Activated naive CD4-positive, alpha-beta T cell treated with anti-CD3 and anti-CD28 coated beads, Interleukin-2, amount 50 U/mL, for 72 hours (primary cell): ENCODE results near the gene ZNF282. TPM values are rescaled to one million over a fixed set of nuclear protein-coding genes. Genes with fewer than 3 reads are reported as not detected.
A peak's percentile ranks its signal among the peaks of the same experiment; 100 is the strongest.
"Not testable (repeated sequence)": the region's sequence is repeated elsewhere in the genome, so short reads cannot be mapped to it uniquely, and the experiment has no call there.

ENCODE experiments used
- ATAC-seq, 2 donors: fragments of 150-1000 bp; cut with Tn5 transposase; 2 replicates each; pipeline ENCODE4 v1.10.0; 2021; ENCODE audit warnings: mild to moderate bottlenecking in 2 of 2, moderate library complexity in 2 of 2
- DNase-seq, 2 donors: peaks; one replicate each; pipeline ENCODE4 v3.0.0; 2021 to 2022; ENCODE audit warnings: low spot score in 2 of 2
- H3K27ac Mint-ChIP-seq, 2 donors: one replicate each; pipeline ENCODE4 v1.8.0; 2022; ENCODE audit warnings: mild to moderate bottlenecking in 2 of 2, mixed read lengths in 2 of 2
- H3K36me3 Mint-ChIP-seq, 2 donors: one replicate each; pipeline ENCODE4 v1.8.0; 2022; ENCODE audit warnings: mixed read lengths in 2 of 2
- H3K9me3 Mint-ChIP-seq, 2 donors: one replicate each; pipeline ENCODE4 v1.8.0; 2022; ENCODE audit warnings: mixed read lengths in 2 of 2
- total RNA-seq, 2 donors: library from RNA; stranded (reverse); gene quantifications; one replicate each; pipeline ENCODE4 v1.2.3, GENCODE V29; 2022

ZNF282 gene
- total RNA-seq, 2 donors from 2014 or later = 23.5 to 35.6 TPM

- ATAC-seq (no peak), DNase-seq (no peak)
- Mint-ChIP-seq H3K36me3 (no peaks in the 10 kb centered on the region), H3K27ac (no peak overlapping the region), H3K9me3 (no peaks in the 10 kb centered on the region)
Observed at GRCh38 chr7:149232362-149232761, 37.0 kb downstream of the ZNF282 start.

DNA sequence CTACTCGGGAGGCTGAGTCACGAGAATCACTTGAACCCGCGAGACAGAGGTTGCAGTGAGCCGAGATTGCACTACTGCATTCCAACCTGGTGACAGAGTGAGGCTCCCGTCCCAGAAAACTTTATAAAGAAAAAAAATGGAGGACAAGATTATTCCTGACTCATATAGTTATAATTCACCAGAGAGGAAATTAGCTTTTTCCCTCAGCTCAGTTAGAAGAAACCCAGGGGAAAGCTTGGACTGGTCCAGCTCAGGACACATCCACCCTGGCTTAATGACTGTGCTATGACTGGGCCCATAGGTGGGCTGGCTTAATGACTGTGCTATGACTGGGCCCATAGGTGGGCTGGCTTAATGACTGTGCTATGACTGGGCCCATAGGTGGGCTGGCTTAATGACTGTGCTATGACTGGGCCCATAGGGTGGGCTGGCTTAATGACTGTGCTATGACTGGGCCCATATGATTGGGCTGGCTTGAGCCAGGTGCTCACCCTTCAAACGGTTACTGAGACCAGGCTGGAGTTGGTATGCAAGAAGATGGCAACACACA, 38.4 kb downstream of the ZNF282 start:
- not testable (repeated sequence) for H3K36me3 Mint-ChIP-seq, DNase-seq, H3K27ac Mint-ChIP-seq, H3K9me3 Mint-ChIP-seq
- ATAC-seq = peak; percentile 31 to 38

DNA sequence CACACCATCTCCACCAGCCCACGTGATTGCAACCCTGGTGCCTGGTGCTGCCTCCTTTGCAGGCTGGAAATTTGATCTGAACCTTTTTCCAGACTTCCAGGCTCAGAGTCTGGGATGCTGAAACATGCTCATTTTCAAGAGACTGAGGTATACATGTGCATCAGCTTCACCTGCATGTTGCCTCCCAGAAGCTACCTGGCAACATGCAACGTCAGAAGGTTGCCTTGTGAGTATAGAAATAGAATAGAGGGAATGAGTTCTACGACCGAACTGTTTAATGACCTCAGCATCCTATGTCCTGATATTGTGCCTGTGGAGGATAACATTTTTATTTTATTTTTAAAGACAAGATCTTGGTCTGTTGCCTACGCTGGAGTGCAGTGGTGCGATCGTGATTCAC, 42.2 kb downstream of the ZNF282 start:
- Mint-ChIP-seq H3K36me3 (peaks cover 5 to 20% of the 10 kb centered on the region in 2 donors), H3K27ac (no peak overlapping the region), H3K9me3 (peaks cover under 1 to 1% of the 10 kb centered on the region in 2 donors)
- no peak for ATAC-seq
- DNase-seq = no peak

GRCh38 chr7:149238051-149238450, 42.7 kb downstream of the ZNF282 start:
- H3K36me3 Mint-ChIP-seq = peaks cover 11 to 22% of the 10 kb centered on the region in 2 donors
- H3K9me3 Mint-ChIP-seq = peaks cover 3 to 5% of the 10 kb centered on the region in 2 donors

GRCh38 chr7:149239345-149240143, 44.2 kb downstream of the ZNF282 start, which contains the start of gene ZNF212:
Gene ZNF212 (plus strand): TSS chr7:149239651. CDS start chr7:149239779, 128 bp downstream.
- DNase-seq = peak; percentile 89 to 91
- Mint-ChIP-seq H3K36me3 (peaks cover 12 to 22% of the 10 kb centered on the region in 2 donors), H3K27ac (peak within 1 kb of the TSS; percentile 89), H3K9me3 (peaks cover 3 to 5% of the 10 kb centered on the region in 2 donors)
- peak; percentile 98 to 99 for ATAC-seq

More at GRCh38 chr7:149238051-149238450, 42.7 kb downstream of the ZNF282 start:
- peak overlapping the region; percentile 9 to 89 for H3K27ac Mint-ChIP-seq
- DNase-seq (no peak), ATAC-seq (no peak)

DNA sequence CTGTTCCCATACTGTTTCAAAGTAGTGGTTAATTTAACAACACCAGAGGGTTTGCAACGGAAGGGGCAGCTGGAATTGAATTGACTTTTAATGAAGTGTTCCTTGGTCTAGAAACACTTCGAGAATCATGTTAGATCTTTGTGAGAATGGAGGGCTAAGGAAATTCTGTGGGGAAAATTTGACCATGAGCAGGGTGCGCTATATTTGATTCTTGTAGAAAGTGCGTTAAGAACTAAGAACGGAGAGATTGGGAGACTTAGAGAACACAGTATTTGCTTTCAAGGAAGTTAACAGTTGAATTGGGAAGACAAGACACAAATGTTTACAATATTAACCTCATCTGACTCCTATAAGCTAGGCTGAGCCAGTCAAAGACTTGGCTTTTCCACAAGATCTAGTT, 45.3 kb downstream of the ZNF282 start:
- peaks cover 3 to 5% of the 10 kb centered on the region in 2 donors for H3K9me3 Mint-ChIP-seq
- peak overlapping the region; percentile 53 to 89 for H3K27ac Mint-ChIP-seq
- H3K36me3 Mint-ChIP-seq = peaks cover 12 to 22% of the 10 kb centered on the region in 2 donors
- ATAC-seq (no peak), DNase-seq (no peak)

DNA sequence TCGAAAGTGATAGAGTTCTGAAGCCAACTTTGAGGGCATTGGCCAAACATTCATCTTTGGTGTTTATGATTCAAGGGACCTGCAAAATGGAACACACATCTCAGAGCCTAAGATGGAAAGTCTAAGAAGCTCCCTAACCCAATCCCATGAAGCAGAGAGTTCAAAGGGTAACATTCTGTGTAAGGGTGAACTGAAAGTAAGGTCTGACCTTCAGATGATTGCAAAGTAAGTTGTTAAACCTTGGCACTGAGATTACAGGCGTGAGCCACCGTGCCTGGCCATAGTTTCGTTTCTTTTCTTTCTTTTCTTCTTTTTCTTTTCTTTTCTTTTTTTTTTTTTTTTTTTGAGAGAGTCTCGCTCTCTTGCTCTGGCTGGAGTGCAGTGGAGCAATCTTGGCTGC, 46.4 kb downstream of the ZNF282 start:
- Mint-ChIP-seq H3K27ac (peak overlapping the region; percentile 56 to 89), H3K36me3 (peaks cover 12 to 22% of the 10 kb centered on the region in 2 donors), H3K9me3 (peaks cover 3 to 5% of the 10 kb centered on the region in 2 donors)
- no peak for DNase-seq
- peak in 1 of 2 donors; percentile 36 for ATAC-seq

GRCh38 chr7:149245244-149245643, 49.9 kb downstream of the ZNF282 start:
- Mint-ChIP-seq H3K9me3 (peaks cover 3 to 5% of the 10 kb centered on the region in 2 donors), H3K27ac (peak overlapping the region; percentile 87 to 98), H3K36me3 (peaks cover 14 to 21% of the 10 kb centered on the region in 2 donors)
- DNase-seq = peak; percentile 52 to 66
- ATAC-seq = peak; percentile 81 to 88

GRCh38 chr7:149245744-149246143, 50.4 kb downstream of the ZNF282 start:
- DNase-seq (no peak), ATAC-seq (peak; percentile 30 to 81)
- peak overlapping the region; percentile 87 to 98 for H3K27ac Mint-ChIP-seq
- peaks cover 14 to 21% of the 10 kb centered on the region in 2 donors for H3K36me3 Mint-ChIP-seq
- peaks cover 3 to 5% of the 10 kb centered on the region in 2 donors for H3K9me3 Mint-ChIP-seq

- ATAC-seq (peak; percentile 45 to 63), DNase-seq (no peak)
- Mint-ChIP-seq H3K36me3 (peaks cover 8 to 9% of the 10 kb centered on the region in 2 donors), H3K27ac (peak overlapping the region; percentile 87 to 98), H3K9me3 (no peaks in the 10 kb centered on the region)
Observed at GRCh38 chr7:149248777-149249176, 53.4 kb downstream of the ZNF282 start.

- not testable (repeated sequence) for ATAC-seq, H3K27ac Mint-ChIP-seq, H3K36me3 Mint-ChIP-seq, H3K9me3 Mint-ChIP-seq, DNase-seq
Observed at GRCh38 chr7:149250151-149250550, 54.8 kb downstream of the ZNF282 start.

DNA sequence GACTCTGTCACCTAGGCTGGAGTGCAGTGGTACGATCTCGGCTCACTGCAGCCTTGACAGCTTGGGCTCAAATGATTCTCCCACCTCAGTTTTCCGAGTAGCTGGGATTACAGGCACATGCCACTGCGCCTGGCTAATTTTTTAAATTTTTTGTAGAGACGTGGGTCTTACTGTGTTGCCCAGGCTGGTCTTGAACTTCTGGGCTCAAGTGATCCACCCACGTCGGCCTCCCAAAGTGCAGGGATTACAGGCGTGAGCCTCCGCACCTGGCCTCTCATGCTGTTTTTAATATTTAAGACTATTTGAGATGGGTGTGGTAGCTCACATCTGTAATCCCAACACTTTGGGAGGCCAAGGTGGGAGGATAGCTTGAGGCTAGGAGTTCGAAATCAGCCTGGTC, 56.2 kb downstream of the ZNF282 start:
- H3K27ac Mint-ChIP-seq, DNase-seq, H3K36me3 Mint-ChIP-seq, ATAC-seq, H3K9me3 Mint-ChIP-seq: not testable (repeated sequence)

DNA sequence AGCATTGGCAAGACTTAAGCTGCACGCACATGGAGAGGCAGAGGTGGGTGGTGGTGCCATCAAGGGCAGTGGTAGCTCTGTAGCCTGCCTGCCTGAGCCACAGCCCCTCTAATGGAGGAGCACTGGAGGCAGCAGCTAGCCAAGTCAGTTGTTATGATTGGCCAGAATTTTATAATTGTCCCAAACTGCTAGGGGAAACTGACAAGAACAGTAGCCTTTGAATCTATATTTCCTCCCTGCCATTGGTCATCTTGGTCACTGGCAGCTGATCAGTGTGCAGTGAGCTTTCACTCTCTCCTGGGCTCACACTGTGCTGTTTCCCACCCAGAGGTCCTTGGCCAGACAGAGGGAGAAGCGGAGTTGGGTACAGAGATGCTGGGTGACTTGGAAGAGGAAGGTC, 57.0 kb downstream of the ZNF282 start:
- no peak for ATAC-seq
- H3K9me3 Mint-ChIP-seq = no peaks in the 10 kb centered on the region
- H3K36me3 Mint-ChIP-seq = peaks cover 8% of the 10 kb centered on the region in 2 donors
- H3K27ac Mint-ChIP-seq = peak overlapping the region in 1 of 2 donors; percentile 79
- DNase-seq = no peak

DNA sequence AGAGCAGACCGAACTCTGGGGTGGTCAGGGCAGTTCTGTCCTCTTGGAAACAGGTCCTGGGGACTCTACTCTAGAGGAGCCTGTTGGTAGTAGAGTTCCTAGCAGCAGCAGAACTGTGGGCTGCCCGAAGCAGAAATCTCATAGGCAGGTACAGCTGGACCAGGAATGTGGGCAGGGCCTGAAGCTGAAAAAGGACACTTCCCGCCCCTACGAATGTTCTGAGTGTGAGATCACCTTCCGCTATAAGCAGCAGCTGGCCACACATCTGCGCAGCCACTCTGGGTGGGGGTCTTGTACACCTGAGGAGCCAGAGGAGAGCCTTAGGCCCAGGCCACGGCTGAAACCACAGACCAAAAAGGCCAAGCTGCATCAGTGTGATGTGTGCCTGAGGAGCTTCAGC, 58.3 kb downstream of the ZNF282 start:
- no peak for DNase-seq
- Mint-ChIP-seq H3K27ac (no peak overlapping the region), H3K9me3 (no peaks in the 10 kb centered on the region), H3K36me3 (peaks cover 0 to 8% of the 10 kb centered on the region in 2 donors)
- ATAC-seq = no peak

DNA sequence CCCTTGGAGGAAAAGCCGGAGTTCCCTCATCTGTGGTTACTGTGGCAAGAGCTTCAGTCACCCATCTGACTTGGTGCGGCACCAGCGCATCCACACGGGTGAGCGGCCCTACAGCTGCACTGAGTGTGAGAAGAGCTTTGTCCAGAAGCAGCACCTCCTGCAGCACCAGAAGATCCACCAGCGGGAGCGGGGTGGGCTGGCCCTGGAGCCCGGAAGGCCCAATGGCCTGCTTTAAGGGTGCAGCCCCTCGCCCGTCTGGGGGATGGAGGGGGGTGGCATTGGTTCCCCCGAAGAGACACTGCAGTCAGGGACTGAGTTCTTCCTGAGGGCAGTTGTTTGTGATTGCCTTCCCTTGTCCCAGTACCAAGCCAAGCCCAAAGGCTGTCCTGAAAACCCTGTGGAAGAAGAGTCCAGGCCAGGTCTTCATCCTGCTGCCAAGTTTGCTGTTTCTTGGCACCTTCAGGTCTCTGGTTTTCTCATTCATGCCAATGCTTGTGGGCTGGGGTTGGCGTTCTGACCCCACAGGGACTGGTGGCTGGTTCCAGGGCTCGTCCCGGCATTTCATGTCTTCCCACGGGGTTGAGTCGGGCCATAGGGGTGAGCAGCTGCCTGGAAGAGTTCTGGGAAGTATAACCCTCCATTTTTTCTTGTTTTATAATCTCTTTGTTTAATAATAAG, 59.0 kb downstream of the ZNF282 start:
- ATAC-seq (no peak), DNase-seq (no peak)
- Mint-ChIP-seq H3K36me3 (peaks cover 0 to 8% of the 10 kb centered on the region in 2 donors), H3K9me3 (no peaks in the 10 kb centered on the region), H3K27ac (no peak overlapping the region)

DNA sequence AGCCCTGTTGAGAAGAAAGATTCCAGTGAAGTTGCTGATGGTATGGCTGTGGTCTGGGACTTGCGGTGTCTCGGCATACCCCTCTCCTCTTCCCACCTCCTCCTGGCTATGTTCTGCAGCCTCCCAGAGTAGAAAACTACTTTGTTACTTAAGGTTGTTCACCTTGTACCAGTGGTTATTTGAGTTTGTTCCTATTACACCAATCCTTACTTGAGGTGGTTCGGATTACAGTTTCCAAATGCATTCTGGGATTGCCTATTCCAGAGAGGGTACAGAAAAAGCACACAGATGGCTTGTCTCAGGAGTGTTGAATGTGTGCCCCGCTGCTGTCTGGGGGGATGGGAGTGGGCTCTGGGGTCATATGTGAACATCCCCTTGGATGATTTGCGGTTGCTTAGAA, 59.8 kb downstream of the ZNF282 start:
- Mint-ChIP-seq H3K36me3 (peaks cover 0 to 6% of the 10 kb centered on the region in 2 donors), H3K27ac (peak overlapping the region in 1 of 2 donors; percentile 44), H3K9me3 (no peaks in the 10 kb centered on the region)
- ATAC-seq (no peak), DNase-seq (no peak)

DNA sequence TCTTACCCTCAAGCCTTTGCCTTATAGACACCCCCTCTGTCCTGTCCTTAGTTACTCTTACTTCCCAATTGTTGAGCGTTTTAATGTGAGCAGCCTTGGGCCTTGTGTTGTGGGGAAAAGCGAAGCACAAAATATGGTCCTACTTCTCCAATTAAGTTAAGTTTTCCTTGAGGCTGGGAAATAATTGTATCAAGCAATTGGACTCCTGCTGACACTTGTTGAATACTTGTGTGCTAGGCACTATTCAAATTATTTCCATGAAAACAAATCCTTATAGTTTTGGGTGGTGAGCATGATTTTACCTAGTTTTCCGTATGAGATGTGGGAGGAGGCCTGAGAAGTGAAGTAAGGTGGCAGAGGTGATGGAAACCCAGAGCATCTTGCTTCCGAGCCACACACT, 61.2 kb downstream of the ZNF282 start:
- ATAC-seq = no peak
- H3K27ac Mint-ChIP-seq = no peak overlapping the region

More for the DNA sequence above, 61.2 kb downstream of the ZNF282 start:
- DNase-seq = no peak
- Mint-ChIP-seq H3K36me3 (no peaks in the 10 kb centered on the region), H3K9me3 (no peaks in the 10 kb centered on the region)
